Endothelial cell of umbilical vein (primary cell): ENCODE measurements around the gene HNRNPH3. TPM values are rescaled to one million over a fixed set of nuclear protein-coding genes. Genes with fewer than 3 reads are reported as not detected.

Source experiments
- BruUV-seq: library from RNA; stranded (reverse); fragments of 400-500 nt; replicated peaks from 2 replicates; lab custom pipeline; 2021; lab: Mats Ljungman, UMichigan
- CTCF ChIA-PET: fragments of 300-600, 350-600 bp; sonication (Branson Sonifier 250); formaldehyde crosslinking; loops from one replicate; lab custom pipeline; 2021; ENCODE audit warnings: antibody characterized with exemption, inconsistent platforms; lab: Charles Lee
- POLR2A ChIA-PET: fragments of 300-600, 350-600 bp; sonication (Branson Sonifier 250); formaldehyde crosslinking; loops from one replicate; lab custom pipeline; 2021; ENCODE audit warnings: antibody characterized with exemption, inconsistent platforms; lab: Charles Lee
- DNase-seq: peaks from one replicate; pipeline ENCODE4 v3.0.0-alpha.2; 2011; ENCODE audit warnings: low read depth, low spot score
- FAIRE-seq: peaks from 2 replicates; lab custom pipeline; 2011; peaks lifted over from hg19 to GRCh38; lab: Jason Lieb, UNC
- H2AFZ ChIP-seq: 2 replicates; pipeline ENCODE4 v1.6.0; 2012; ENCODE audit warnings: low read depth, low read length, control low read depth, inconsistent platforms
- H3K27ac ChIP-seq: 2 replicates; pipeline ENCODE4 v1.5.1; 2011; ENCODE audit warnings: low read depth, mild to moderate bottlenecking, control low read depth, low read length, moderate library complexity; ENCODE audit not compliant: insufficient read depth
- H3K27me3 ChIP-seq, 2 experiments: 2 replicates each; pipeline versions ENCODE4 v1.6.0 to v1.6.1; 2011; ENCODE audit warnings: low read length in 2 of 2, mixed read lengths in 1 of 2; ENCODE audit not compliant: control insufficient read depth in 2 of 2, insufficient read depth in 2 of 2
- H3K36me3 ChIP-seq, 2 experiments: 2 replicates in 1 of 2; 3 replicates in 1 of 2; pipeline ENCODE4 v1.5.1; 2011; ENCODE audit warnings: low read length in 2 of 2, mild to moderate bottlenecking in 1 of 2, moderate library complexity in 1 of 2; ENCODE audit not compliant: control insufficient read depth in 2 of 2, insufficient read depth in 2 of 2; ENCODE audit errors: extremely low read depth in 1 of 2
- H3K4me1 ChIP-seq: 3 replicates; pipeline ENCODE4 v1.5.1; 2011; ENCODE audit warnings: mild to moderate bottlenecking, low read length; ENCODE audit not compliant: control insufficient read depth, insufficient read depth; ENCODE audit errors: extremely low read depth
- H3K4me2 ChIP-seq: 2 replicates; pipeline ENCODE4 v1.6.1; 2011; ENCODE audit warnings: low read length, control low read depth, mixed read lengths; ENCODE audit not compliant: insufficient read depth
- H3K4me3 ChIP-seq, 3 experiments: fragments of 200-600 bp in 1 of 3; sonication (generic), shearing (Covaris generic) in 1 of 3; replicated peaks in 1 of 3; 2 replicates each; pipeline ENCODE4 v1.5.1; 2011 to 2016; ENCODE audit warnings: control low read depth in 3 of 3, low read length in 3 of 3, mild to moderate bottlenecking in 2 of 3, inconsistent platforms in 1 of 3, low read depth in 1 of 3, moderate library complexity in 1 of 3; ENCODE audit not compliant: insufficient read depth in 1 of 3
- H3K79me2 ChIP-seq: 2 replicates; pipeline ENCODE4 v1.6.0; 2012; ENCODE audit warnings: low read length, inconsistent platforms; ENCODE audit not compliant: control insufficient read depth, insufficient read depth
- H3K9ac ChIP-seq: replicated peaks from 2 replicates; pipeline ENCODE3; 2011; ENCODE audit warnings: low read length, control low read depth; ENCODE audit not compliant: insufficient read depth; ENCODE audit errors: extremely low read depth
- H3K9me1 ChIP-seq: replicated peaks from 3 replicates; pipeline ENCODE4 v1.6.0; 2011; ENCODE audit warnings: mild to moderate bottlenecking, low read length; ENCODE audit not compliant: control insufficient read depth, insufficient read depth; ENCODE audit errors: extremely low read depth
- H3K9me3 ChIP-seq: replicated peaks from 2 replicates; pipeline ENCODE4 v1.5.1; 2012; ENCODE audit warnings: low read length, inconsistent platforms; ENCODE audit not compliant: control insufficient read depth, insufficient read depth
- H4K20me1 ChIP-seq: replicated peaks from 2 replicates; pipeline ENCODE3; 2011; ENCODE audit warnings: mild to moderate bottlenecking, low read length; ENCODE audit not compliant: control insufficient read depth, insufficient read depth; ENCODE audit errors: extremely low read depth
- EZH2 ChIP-seq: IDR thresholded peaks from 2 replicates; pipeline ENCODE4 v1.6.1; 2012; ENCODE audit warnings: borderline replicate concordance, low read depth, mild to moderate bottlenecking, moderate library complexity, low read length, inconsistent platforms; ENCODE audit not compliant: severe bottlenecking
- FOS ChIP-seq: IDR thresholded peaks from 2 replicates; pipeline ENCODE4 v1.6.1; 2011; ENCODE audit warnings: mild to moderate bottlenecking, low read length, moderate library complexity, borderline replicate concordance; ENCODE audit not compliant: insufficient read depth
- GATA2 ChIP-seq: IDR thresholded peaks from 2 replicates; pipeline ENCODE4 v1.7.0; 2011; ENCODE audit warnings: low read depth, mild to moderate bottlenecking, moderate library complexity, mixed read lengths, low read length; ENCODE audit not compliant: insufficient read length, insufficient read depth
- JUN ChIP-seq: IDR thresholded peaks from 2 replicates; pipeline ENCODE4 v1.6.1; 2011; ENCODE audit warnings: borderline replicate concordance, low read depth; ENCODE audit not compliant: insufficient read length, insufficient read depth
- MYC ChIP-seq: IDR thresholded peaks from one replicate; pipeline ENCODE4 v1.6.1; 2011; ENCODE audit warnings: mild to moderate bottlenecking, low read depth, low read length
- POLR2A ChIP-seq: IDR thresholded peaks from 2 replicates; pipeline ENCODE4 v1.6.1; 2012; ENCODE audit warnings: low read depth, mild to moderate bottlenecking, control low read depth, low read length
- POLR2AphosphoS5 ChIP-seq: IDR thresholded peaks from 2 replicates; pipeline ENCODE4 v1.6.1; 2012; ENCODE audit warnings: low read depth, mild to moderate bottlenecking, control low read depth, low read length, moderate library complexity; ENCODE audit not compliant: insufficient read depth
- dilution Hi-C: fragments of 300-500 bp; cut with MboI; formaldehyde crosslinking; loops from one replicate; pipeline ENCODE4 v1.15.0; 2019; ENCODE audit warnings: low sequenced_read_pairs; ENCODE audit not compliant: extremely low pct_ligation_motif_present
- intact Hi-C: fragments of 100-400 bp; cut with micrococcal nuclease; formaldehyde crosslinking; loops from one replicate; pipeline ENCODE4 v1.10.0; 2022
- polyA plus RNA-seq, 4 experiments: library from polyadenylated mRNA; depleted of rRNA in 3 of 4; stranded (reverse) in 3 of 4; unstranded in 1 of 4; fragments of >200 nt; gene quantifications; 2 replicates each; pipeline versions ENCODE4 v1.2.1 to v1.2.3, GENCODE V29; 2011 to 2012; ENCODE audit warnings: missing spikeins in 1 of 4
- total RNA-seq: library from RNA; stranded (reverse); gene quantifications from 2 replicates; pipeline ENCODE4 v1.2.3, GENCODE V29; 2021
- TF ChIP-seq, protein P1 (sequence below), 2 donors: IDR thresholded peaks; 1 replicate in 1 of 2; 2 replicates in 1 of 2; pipeline ENCODE4 v1.5.1; 2011; ENCODE audit warnings: low read length in 2 of 2, mild to moderate bottlenecking in 2 of 2, moderate library complexity in 2 of 2, control low read depth in 1 of 2, inconsistent platforms in 1 of 2, low read depth in 1 of 2; ENCODE audit not compliant: insufficient read depth in 1 of 2; ENCODE audit errors: extremely low read depth in 1 of 2
- TF ChIP-seq, protein P2 (sequence below): IDR thresholded peaks from 2 replicates; pipeline ENCODE4 v1.6.1; 2011; ENCODE audit not compliant: insufficient read depth, insufficient read length

The HNRNPH3 gene
- total and polyA plus RNA-seq, 2 donors (not counting 3 experiments of a cell fraction or from before 2014, with no cell fraction given) = 34.0 to 151 TPM

DNA sequence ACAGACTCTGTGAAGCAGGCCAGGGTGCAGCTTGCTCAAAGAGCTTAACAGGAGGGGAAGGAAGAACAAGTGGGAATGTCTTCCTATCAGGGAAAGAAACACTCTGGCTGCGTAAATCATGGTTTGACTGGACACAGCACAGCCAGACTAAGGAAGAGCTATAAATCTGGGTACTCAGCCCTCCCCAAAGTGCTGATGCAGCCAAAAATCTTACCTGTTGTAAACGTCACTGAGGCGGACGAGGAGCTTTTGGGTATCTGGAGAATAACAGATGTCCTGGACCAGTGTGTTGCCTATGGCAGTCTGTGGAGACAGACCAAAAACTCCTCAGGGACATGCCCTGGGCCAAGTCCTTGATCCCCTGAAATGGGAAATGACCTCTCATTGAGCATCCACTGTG lies 43.1 kb upstream of the HNRNPH3 start:
- ChIA-PET POLR2A (no interaction called here), CTCF (interaction anchor here (0.6 to 2.6 kb wide), 3 partner anchors 37 to 434 kb away, joined by 3 to 13 read pairs (median 3); no protein-coding TSS in a partner anchor)
- DNase-seq = no peak
- intact Hi-C loops (no loop called here), dilution Hi-C loops (no loop called here)
- no peaks in the 10 kb centered on the region for H4K20me1 ChIP-seq
- no peak overlapping the region for H2AFZ ChIP-seq
- no peak overlapping the region for H3K9ac ChIP-seq
- no peaks in the 10 kb centered on the region for H3K79me2 ChIP-seq
- no peak overlapping the region for H3K27ac ChIP-seq
- H3K9me3 ChIP-seq = no peaks in the 10 kb centered on the region
- no peak for FAIRE-seq
- no peak overlapping the region for H3K4me2 ChIP-seq
- BruUV-seq = no TSS peak
- no peak for TF ChIP-seq POLR2A
- no peak for TF ChIP-seq POLR2AphosphoS5
- TF ChIP-seq GATA2 = no peak
- TF ChIP-seq EZH2 = no peak
- TF ChIP-seq JUN = no peak
- TF ChIP-seq, protein P1, sequence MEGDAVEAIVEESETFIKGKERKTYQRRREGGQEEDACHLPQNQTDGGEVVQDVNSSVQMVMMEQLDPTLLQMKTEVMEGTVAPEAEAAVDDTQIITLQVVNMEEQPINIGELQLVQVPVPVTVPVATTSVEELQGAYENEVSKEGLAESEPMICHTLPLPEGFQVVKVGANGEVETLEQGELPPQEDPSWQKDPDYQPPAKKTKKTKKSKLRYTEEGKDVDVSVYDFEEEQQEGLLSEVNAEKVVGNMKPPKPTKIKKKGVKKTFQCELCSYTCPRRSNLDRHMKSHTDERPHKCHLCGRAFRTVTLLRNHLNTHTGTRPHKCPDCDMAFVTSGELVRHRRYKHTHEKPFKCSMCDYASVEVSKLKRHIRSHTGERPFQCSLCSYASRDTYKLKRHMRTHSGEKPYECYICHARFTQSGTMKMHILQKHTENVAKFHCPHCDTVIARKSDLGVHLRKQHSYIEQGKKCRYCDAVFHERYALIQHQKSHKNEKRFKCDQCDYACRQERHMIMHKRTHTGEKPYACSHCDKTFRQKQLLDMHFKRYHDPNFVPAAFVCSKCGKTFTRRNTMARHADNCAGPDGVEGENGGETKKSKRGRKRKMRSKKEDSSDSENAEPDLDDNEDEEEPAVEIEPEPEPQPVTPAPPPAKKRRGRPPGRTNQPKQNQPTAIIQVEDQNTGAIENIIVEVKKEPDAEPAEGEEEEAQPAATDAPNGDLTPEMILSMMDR (IDR thresholded peaks at IDR 0.05; ENCODE audit: extremely low read depth in 1 of 2, insufficient read depth in 1 of 2, low read depth in 1 of 2, low read length in 2 of 2) = no peak
- TF ChIP-seq FOS = no peak
- TF ChIP-seq, protein P2, sequence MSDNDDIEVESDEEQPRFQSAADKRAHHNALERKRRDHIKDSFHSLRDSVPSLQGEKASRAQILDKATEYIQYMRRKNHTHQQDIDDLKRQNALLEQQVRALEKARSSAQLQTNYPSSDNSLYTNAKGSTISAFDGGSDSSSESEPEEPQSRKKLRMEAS = no peak
- no peak for TF ChIP-seq MYC
- H3K4me1 ChIP-seq = no peaks in the 10 kb centered on the region
- no peak overlapping the region for H3K4me3 ChIP-seq
- no peaks in the 10 kb centered on the region for H3K9me1 ChIP-seq
- no peaks in the 10 kb centered on the region for H3K36me3 ChIP-seq
- no peaks in the 10 kb centered on the region for H3K27me3 ChIP-seq
